Activated CD8-positive, alpha-beta memory T cell treated with anti-CD3 and anti-CD28 coated beads, Interleukin-2, amount 10 ng/mL, durations not matched to agents 7 days and 5 days (primary cell): Measurements from ENCODE around the gene DHRSX. TPM values are rescaled to one million over a fixed set of nuclear protein-coding genes. Genes with fewer than 3 reads are reported as not detected.

ENCODE experiments used
- ATAC-seq: fragments of 150-1000 bp; cut with Tn5 transposase; one replicate; pipeline ENCODE4 v1.10.0; 2021; ENCODE audit warnings: moderate library complexity
- CTCF ChIA-PET: fragments of 350-600 bp; sonication (Branson Sonifier 250); formaldehyde crosslinking; loops from one replicate; lab custom pipeline; 2021; ENCODE audit warnings: antibody characterized with exemption; lab: Charles Lee
- DNase-seq: peaks from one replicate; pipeline ENCODE4 v3.0.0-alpha.2; 2020
- H3K27ac Mint-ChIP-seq: one replicate; pipeline ENCODE4 v1.8.0; 2021; ENCODE audit warnings: mild to moderate bottlenecking, mixed read lengths
- H3K27me3 Mint-ChIP-seq: one replicate; pipeline ENCODE4 v1.8.0; 2021; ENCODE audit warnings: mixed read lengths
- H3K36me3 Mint-ChIP-seq: one replicate; pipeline ENCODE4 v1.8.0; 2021; ENCODE audit warnings: mild to moderate bottlenecking, mixed read lengths
- H3K4me1 Mint-ChIP-seq: one replicate; pipeline ENCODE4 v1.8.0; 2021; ENCODE audit warnings: mixed read lengths
- H3K4me3 Mint-ChIP-seq: one replicate; pipeline ENCODE4 v1.8.0; 2021; ENCODE audit warnings: mild to moderate bottlenecking, moderate library complexity, mixed read lengths
- H3K9me3 Mint-ChIP-seq: one replicate; pipeline ENCODE4 v1.8.0; 2022; ENCODE audit warnings: low read depth, mixed read lengths
- total RNA-seq, 2 experiments: library from RNA; stranded (reverse); gene quantifications; one replicate each; pipeline ENCODE4 v1.2.3, GENCODE V29; 2021

The DHRSX gene
- total RNA-seq, result 10 to 100 TPM; 21.1 to 22.5 TPM

- peaks cover 3% of the 10 kb centered on the region for H3K36me3 Mint-ChIP-seq
- DNase-seq (peak; percentile 62), ATAC-seq (peak; percentile 78)
- H3K27ac Mint-ChIP-seq, result peak within 1 kb of the TSS; percentile 80
- H3K27me3 Mint-ChIP-seq, result no peaks in the 10 kb centered on the region
- peak within 1 kb of the TSS; percentile 78 for H3K4me3 Mint-ChIP-seq
- H3K4me1 Mint-ChIP-seq, result peaks cover 27% of the 10 kb centered on the region
- CTCF ChIA-PET, result no interaction called here
- H3K9me3 Mint-ChIP-seq, result no peaks in the 10 kb centered on the region
Measured at GRCh38 chrX:2500803-2501558, at the start of gene DHRSX, which contains the start of gene ZBED1. TSS of gene DHRSX (minus strand) at chrX:2500976. CDS start at chrX:2500925, 51 bp downstream. TSS of gene ZBED1 (minus strand) at chrX:2500976. CDS start at chrX:2490719, 10,257 bp downstream.

- CTCF ChIA-PET, result no interaction called here
- H3K27ac Mint-ChIP-seq, result no peak overlapping the region
- no peak overlapping the region for H3K4me3 Mint-ChIP-seq
- no peak for DNase-seq
- H3K27me3 Mint-ChIP-seq, result no peaks in the 10 kb centered on the region
- ATAC-seq, result no peak
- H3K4me1 Mint-ChIP-seq, result no peaks in the 10 kb centered on the region
- no peaks in the 10 kb centered on the region for H3K36me3 Mint-ChIP-seq
- no peaks in the 10 kb centered on the region for H3K9me3 Mint-ChIP-seq
Measured at GRCh38 chrX:2549876-2550275, 49.1 kb upstream of the DHRSX start.

DNA sequence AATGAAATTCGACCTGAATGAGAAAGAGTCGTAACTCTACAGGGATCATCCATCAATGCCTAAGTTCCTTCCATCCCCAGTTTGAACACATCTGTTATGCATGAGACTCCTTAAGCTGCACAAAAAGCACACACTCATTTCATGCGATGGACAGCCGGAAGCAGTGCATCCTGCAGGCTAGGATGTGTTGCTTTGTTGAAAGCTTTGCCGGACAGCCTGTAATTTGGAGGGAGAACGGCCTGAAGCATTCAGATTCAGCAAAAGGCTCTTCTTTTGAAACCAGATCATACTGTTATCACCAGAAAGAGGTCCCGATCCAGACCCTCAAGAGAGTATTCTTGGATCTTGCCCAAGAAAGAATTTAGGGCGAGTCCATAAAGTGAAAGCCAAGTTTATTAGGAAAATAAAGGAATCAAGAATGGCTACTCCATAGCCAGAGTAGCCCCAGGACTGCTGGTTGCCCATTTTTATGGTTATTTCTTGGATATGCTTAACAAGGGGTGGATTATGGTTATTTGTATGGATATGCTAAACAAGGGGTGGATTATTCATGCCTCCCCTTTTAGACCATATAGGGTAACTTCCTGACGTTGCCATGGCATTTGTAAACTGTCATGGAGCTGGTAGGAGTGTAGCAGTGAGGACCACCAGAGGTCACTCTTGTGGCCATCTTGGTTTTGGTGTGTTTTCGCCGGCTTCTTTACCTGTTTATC is 48.1 kb upstream of the DHRSX start:
- Mint-ChIP-seq H3K4me1 (no peaks in the 10 kb centered on the region), H3K36me3 (no peaks in the 10 kb centered on the region), H3K9me3 (no peaks in the 10 kb centered on the region), H3K27ac (no peak overlapping the region), H3K27me3 (no peaks in the 10 kb centered on the region), H3K4me3 (no peak overlapping the region)
- no peak for ATAC-seq
- no peak for DNase-seq
- CTCF ChIA-PET, result no interaction called here

GRCh38 chrX:2547736-2548135 is 47.0 kb upstream of the DHRSX start:
- no peak for ATAC-seq
- H3K27me3 Mint-ChIP-seq, result no peaks in the 10 kb centered on the region
- CTCF ChIA-PET, result no interaction called here
- DNase-seq, result no peak
- H3K4me3 Mint-ChIP-seq, result no peak overlapping the region
- no peaks in the 10 kb centered on the region for H3K4me1 Mint-ChIP-seq
- no peaks in the 10 kb centered on the region for H3K36me3 Mint-ChIP-seq
- H3K9me3 Mint-ChIP-seq, result no peaks in the 10 kb centered on the region
- no peak overlapping the region for H3K27ac Mint-ChIP-seq

DNA sequence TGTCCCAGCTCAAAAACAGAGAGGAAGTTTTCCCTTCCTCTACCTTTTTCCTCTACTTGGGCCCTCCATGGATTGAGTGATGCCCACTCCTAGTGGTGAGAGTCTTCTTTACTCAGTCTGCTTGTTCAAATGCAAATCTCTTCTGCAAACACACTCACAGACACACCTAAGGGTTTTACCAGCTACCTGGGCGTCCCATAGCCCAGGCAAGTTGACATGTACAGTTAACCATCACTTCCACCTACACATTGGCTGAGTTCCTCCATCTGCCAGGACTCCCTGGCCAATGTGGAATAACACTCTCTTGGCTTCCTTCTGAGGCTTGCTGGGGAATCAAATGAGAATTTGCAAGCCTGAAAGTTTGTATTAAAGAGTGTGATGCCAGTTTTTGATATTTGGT is 45.7 kb upstream of the DHRSX start:
- CTCF ChIA-PET, result no interaction called here
- H3K4me3 Mint-ChIP-seq, result no peak overlapping the region
- no peak overlapping the region for H3K27ac Mint-ChIP-seq
- H3K36me3 Mint-ChIP-seq, result no peaks in the 10 kb centered on the region
- H3K4me1 Mint-ChIP-seq, result peaks cover 2% of the 10 kb centered on the region
- ATAC-seq (no peak), DNase-seq (no peak)
- H3K27me3 Mint-ChIP-seq, result peaks cover 2% of the 10 kb centered on the region
- no peaks in the 10 kb centered on the region for H3K9me3 Mint-ChIP-seq

- no peak overlapping the region for H3K27ac Mint-ChIP-seq
- H3K4me1 Mint-ChIP-seq, result peaks cover 2% of the 10 kb centered on the region
- no peak for DNase-seq
- H3K36me3 Mint-ChIP-seq, result no peaks in the 10 kb centered on the region
- no peak overlapping the region for H3K4me3 Mint-ChIP-seq
- H3K9me3 Mint-ChIP-seq, result no peaks in the 10 kb centered on the region
- CTCF ChIA-PET, result no interaction called here
- peaks cover 2% of the 10 kb centered on the region for H3K27me3 Mint-ChIP-seq
- ATAC-seq, result no peak
Measured at GRCh38 chrX:2545144-2545543, 44.4 kb upstream of the DHRSX start.

DNA sequence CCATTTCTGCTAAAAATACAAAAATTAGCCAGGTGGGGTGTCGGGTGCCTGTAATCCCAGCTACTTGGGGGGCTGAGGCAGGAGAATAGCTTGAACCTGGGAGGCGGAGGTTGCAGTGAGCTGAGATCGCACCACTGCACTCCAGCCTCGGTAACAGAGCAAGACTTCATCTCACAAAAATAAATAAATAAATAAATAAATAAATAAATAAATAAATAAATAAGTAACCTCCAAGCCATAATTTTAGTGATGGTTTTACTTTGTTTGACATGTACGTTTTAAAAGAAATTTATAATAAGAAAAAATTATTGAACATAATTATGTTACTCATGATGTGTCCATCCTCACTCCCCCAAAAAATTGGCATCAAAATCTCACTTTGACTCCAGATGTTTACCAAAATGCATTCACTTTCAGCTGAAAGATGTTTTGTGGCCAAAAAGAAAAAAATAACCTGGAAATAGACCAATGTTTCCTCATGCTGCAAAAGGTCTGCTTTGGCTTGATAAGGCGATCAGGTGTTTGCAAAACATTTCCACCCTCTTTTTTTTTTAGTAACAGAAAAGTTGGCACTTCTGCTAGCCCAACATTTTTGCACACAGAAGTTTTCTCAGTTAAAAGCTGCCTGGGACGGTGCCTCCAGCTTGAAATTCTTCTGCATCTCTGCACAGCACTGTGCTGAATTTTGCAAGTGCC is 42.2 kb upstream of the DHRSX start:
- H3K36me3 Mint-ChIP-seq, result no peaks in the 10 kb centered on the region
- H3K9me3 Mint-ChIP-seq, result no peaks in the 10 kb centered on the region
- H3K4me3 Mint-ChIP-seq, result no peak overlapping the region
- ATAC-seq (no peak), DNase-seq (no peak)
- no peak overlapping the region for H3K27ac Mint-ChIP-seq
- peaks cover 2% of the 10 kb centered on the region for H3K4me1 Mint-ChIP-seq
- peaks cover 2% of the 10 kb centered on the region for H3K27me3 Mint-ChIP-seq
- CTCF ChIA-PET, result no interaction called here

DNA sequence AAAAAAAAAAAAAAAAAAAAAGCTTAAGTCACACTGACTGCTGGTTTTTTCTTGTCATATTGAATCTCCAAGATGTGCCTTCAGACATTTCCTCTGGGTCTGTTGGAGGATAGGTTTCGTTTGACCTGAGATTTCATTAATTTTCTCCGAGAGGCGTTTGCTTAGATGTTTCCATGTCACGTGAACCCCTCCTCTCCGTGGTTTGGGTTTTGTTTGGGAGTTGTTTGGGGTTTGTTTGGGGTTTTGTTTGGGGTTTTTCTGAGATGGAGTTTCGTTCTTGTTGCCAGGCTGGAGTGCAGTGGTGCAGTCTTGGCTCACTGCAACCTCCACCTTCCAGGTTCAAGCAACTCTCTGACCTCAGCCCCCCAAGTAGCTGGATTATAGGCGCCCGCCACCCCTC is 40.8 kb upstream of the DHRSX start:
- peaks cover 5% of the 10 kb centered on the region for H3K27me3 Mint-ChIP-seq
- no peak for DNase-seq
- H3K36me3 Mint-ChIP-seq, result no peaks in the 10 kb centered on the region
- H3K4me3 Mint-ChIP-seq, result no peak overlapping the region
- no peak for ATAC-seq
- CTCF ChIA-PET, result no interaction called here
- peaks cover 2% of the 10 kb centered on the region for H3K4me1 Mint-ChIP-seq
- no peaks in the 10 kb centered on the region for H3K9me3 Mint-ChIP-seq
- H3K27ac Mint-ChIP-seq, result no peak overlapping the region

GRCh38 chrX:2540426-2540947 is 39.7 kb upstream of the DHRSX start:
- H3K36me3 Mint-ChIP-seq, result no peaks in the 10 kb centered on the region
- H3K27ac Mint-ChIP-seq, result no peak overlapping the region
- DNase-seq, result no peak
- ATAC-seq, result no peak
- H3K4me3 Mint-ChIP-seq, result no peak overlapping the region
- peaks cover 5% of the 10 kb centered on the region for H3K27me3 Mint-ChIP-seq
- H3K9me3 Mint-ChIP-seq, result no peaks in the 10 kb centered on the region
- H3K4me1 Mint-ChIP-seq, result peaks cover 2% of the 10 kb centered on the region
- CTCF ChIA-PET, result no interaction called here

GRCh38 chrX:2539586-2539985 is 38.8 kb upstream of the DHRSX start:
- no peaks in the 10 kb centered on the region for H3K9me3 Mint-ChIP-seq
- H3K36me3 Mint-ChIP-seq, result no peaks in the 10 kb centered on the region
- no peak for ATAC-seq
- H3K27ac Mint-ChIP-seq, result no peak overlapping the region
- H3K4me3 Mint-ChIP-seq, result no peak overlapping the region
- no peak for DNase-seq
- H3K27me3 Mint-ChIP-seq, result peaks cover 5% of the 10 kb centered on the region
- CTCF ChIA-PET, result no interaction called here
- H3K4me1 Mint-ChIP-seq, result peaks cover 2% of the 10 kb centered on the region

DNA sequence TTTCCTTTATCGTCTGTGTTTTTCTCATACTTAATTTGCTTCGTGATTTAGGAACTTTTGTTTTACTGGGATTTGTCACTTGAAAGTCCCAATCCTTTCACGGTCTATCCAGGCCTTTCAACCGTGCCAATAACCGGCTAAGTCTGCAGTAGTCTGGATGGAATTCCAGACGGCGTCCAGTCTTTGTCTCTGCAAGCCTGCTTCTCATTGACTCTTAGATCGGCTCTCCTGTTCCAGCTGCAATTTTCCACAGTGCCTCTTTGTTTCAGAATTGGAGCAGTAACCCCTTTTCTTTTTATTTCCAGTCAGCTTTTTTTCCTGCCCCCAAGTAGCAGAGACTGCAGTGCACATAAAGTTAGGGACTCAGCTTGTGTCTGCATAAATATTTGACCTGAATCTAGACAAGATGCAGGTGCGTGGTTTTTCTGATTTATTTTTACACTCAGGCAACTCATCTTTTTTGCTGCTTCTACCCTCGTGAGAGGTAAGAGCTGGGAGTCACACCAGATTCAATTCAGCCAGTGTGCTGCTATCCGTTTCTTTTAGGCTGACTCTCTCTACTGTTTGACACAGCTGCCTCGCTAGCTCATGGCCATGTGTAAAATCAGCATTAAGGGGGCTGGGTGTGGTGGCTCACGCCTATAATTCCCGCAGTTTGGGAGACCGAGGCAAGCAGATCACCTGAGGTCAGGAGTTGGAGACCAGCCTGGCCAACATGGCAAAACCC is 37.4 kb upstream of the DHRSX start:
- CTCF ChIA-PET, result no interaction called here
- H3K4me3 Mint-ChIP-seq, result no peak overlapping the region
- ATAC-seq (no peak), DNase-seq (no peak)
- H3K4me1 Mint-ChIP-seq, result peaks cover 2% of the 10 kb centered on the region
- H3K27me3 Mint-ChIP-seq, result peaks cover 7% of the 10 kb centered on the region
- no peaks in the 10 kb centered on the region for H3K36me3 Mint-ChIP-seq
- no peaks in the 10 kb centered on the region for H3K9me3 Mint-ChIP-seq
- no peak overlapping the region for H3K27ac Mint-ChIP-seq

DNA sequence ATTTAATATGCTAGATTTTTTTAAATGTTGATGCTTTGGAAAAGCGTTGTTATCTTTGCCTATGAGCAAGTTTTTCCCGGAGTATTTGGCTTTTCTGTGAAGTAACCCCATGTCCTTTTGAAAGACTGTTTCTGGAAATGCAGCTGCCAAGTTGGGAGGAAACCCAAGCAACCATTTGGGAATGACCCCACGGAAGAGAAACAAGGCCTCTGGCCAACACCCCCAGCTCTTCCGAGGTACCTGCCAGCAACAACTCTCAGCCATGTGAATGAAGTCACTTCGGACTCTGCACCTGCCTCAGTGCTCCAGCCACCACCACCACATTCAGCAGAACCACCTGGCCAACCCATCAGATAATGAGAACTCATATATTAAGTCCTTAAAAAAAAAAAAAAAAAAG is 36.2 kb upstream of the DHRSX start:
- no peaks in the 10 kb centered on the region for H3K36me3 Mint-ChIP-seq
- H3K27me3 Mint-ChIP-seq, result peaks cover 7% of the 10 kb centered on the region

GRCh38 chrX:2536141-2536540 is 35.4 kb upstream of the DHRSX start:
- no peaks in the 10 kb centered on the region for H3K9me3 Mint-ChIP-seq
- no peak overlapping the region for H3K27ac Mint-ChIP-seq
- DNase-seq (no peak), ATAC-seq (no peak)
- CTCF ChIA-PET, result no interaction called here
- no peak overlapping the region for H3K4me3 Mint-ChIP-seq
- no peaks in the 10 kb centered on the region for H3K36me3 Mint-ChIP-seq
- peaks cover 5% of the 10 kb centered on the region for H3K27me3 Mint-ChIP-seq
- no peaks in the 10 kb centered on the region for H3K4me1 Mint-ChIP-seq

More for the DNA sequence above, 36.2 kb upstream of the DHRSX start:
- DNase-seq (no peak), ATAC-seq (no peak)
- Mint-ChIP-seq H3K9me3 (no peaks in the 10 kb centered on the region), H3K4me3 (no peak overlapping the region), H3K4me1 (no peaks in the 10 kb centered on the region), H3K27ac (no peak overlapping the region)
- CTCF ChIA-PET, result no interaction called here
